NT2/D1 (cell line): ENCODE results near the gene CACNA2D1.

Experiments
- DNase-seq: peaks from one replicate; pipeline ENCODE4 v3.0.0-alpha.2; 2011; ENCODE audit warnings: low read depth, low spot score
- H3K27me3 ChIP-seq: 2 replicates; pipeline ENCODE4 v1.6.0; 2011; ENCODE audit warnings: mild to moderate bottlenecking; ENCODE audit not compliant: insufficient read length, insufficient read depth
- H3K36me3 ChIP-seq: 2 replicates; pipeline ENCODE4 v1.6.1; 2011; ENCODE audit warnings: mild to moderate bottlenecking, low read length, mixed read lengths; ENCODE audit not compliant: insufficient read depth, insufficient read length
- H3K4me1 ChIP-seq: 2 replicates; pipeline ENCODE4 v1.5.1; 2011; ENCODE audit not compliant: insufficient read depth, insufficient read length
- H3K4me3 ChIP-seq: 2 replicates; pipeline ENCODE4 v1.5.1; 2011; ENCODE audit warnings: low read depth; ENCODE audit not compliant: insufficient read length
- H3K9ac ChIP-seq: 2 replicates; pipeline ENCODE4 v1.6.0; 2011; ENCODE audit warnings: low read depth; ENCODE audit not compliant: insufficient read length
- H3K9me3 ChIP-seq: 2 replicates; pipeline ENCODE4 v1.5.1; 2011; ENCODE audit warnings: mild to moderate bottlenecking, low read length; ENCODE audit not compliant: insufficient read depth
- SUZ12 ChIP-seq: IDR thresholded peaks from 2 replicates; pipeline ENCODE4 v1.6.1; 2011; ENCODE audit not compliant: insufficient read length, insufficient read depth; ENCODE audit errors: extremely low read depth
- YY1 ChIP-seq: IDR thresholded peaks from 2 replicates; pipeline ENCODE4 v1.6.1; 2011; ENCODE audit not compliant: insufficient read length, insufficient read depth
- ZNF274 ChIP-seq: IDR thresholded peaks from 2 replicates; pipeline ENCODE4 v1.6.1; 2011; ENCODE audit warnings: mild to moderate bottlenecking, low read depth, low read length

CACNA2D1 gene

DNA sequence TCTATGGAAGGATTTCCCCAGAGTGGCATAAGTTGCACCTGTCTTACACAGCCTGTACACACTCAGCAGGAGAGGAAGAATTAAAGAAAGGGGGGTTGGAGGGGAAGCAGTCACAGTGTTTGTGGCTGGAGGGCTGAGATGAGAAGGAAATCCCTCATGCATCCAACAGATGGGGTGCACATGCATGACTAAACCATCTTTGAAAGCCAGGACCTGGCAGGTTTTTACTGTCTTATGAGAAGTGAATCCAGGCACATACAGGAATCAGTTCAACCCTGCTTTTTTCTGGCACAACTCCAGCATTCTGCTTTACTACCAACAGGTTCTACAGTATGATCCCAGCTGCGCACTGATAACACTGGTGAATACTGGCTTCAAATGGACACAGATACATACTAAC lies 107.7 kb downstream of the CACNA2D1 start:
- H3K9ac ChIP-seq, result no peak overlapping the region
- H3K36me3 ChIP-seq, result no peaks in the 10 kb centered on the region
- no peaks in the 10 kb centered on the region for H3K4me1 ChIP-seq
- H3K4me3 ChIP-seq, result no peak overlapping the region
- no peaks in the 10 kb centered on the region for H3K27me3 ChIP-seq
- no peak for DNase-seq
- H3K9me3 ChIP-seq, result no peaks in the 10 kb centered on the region
- TF ChIP-seq SUZ12 (no peak), ZNF274 (no peak), YY1 (no peak)

GRCh38 chr7:82335001-82335400 lies 108.6 kb downstream of the CACNA2D1 start:
- no peak for DNase-seq
- H3K4me1 ChIP-seq, result no peaks in the 10 kb centered on the region

DNA sequence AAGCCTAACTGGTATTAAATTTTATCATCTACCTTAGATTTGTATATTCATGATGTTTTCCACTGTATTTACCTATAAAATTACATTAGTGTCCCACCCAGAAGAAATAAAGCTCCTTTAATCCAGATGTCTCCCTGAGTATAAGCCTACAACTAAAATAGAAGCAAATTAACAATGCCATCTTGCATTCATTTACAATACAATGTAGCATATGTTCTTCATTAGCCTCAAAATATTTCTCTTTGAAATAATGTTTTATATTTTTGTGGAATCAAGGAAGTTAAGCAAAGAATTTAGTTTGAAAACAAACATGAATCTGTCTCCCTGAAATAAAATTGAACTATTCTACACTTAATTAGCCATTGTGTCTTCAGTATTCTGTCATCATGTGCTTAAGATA lies 112.3 kb downstream of the CACNA2D1 start:
- Histone ChIP-seq H3K4me1 (no peaks in the 10 kb centered on the region), H3K27me3 (no peaks in the 10 kb centered on the region), H3K4me3 (no peak overlapping the region), H3K36me3 (no peaks in the 10 kb centered on the region), H3K9me3 (no peaks in the 10 kb centered on the region), H3K9ac (no peak overlapping the region)
- no peak for DNase-seq
- TF ChIP-seq ZNF274, result no peak
- TF ChIP-seq YY1, result no peak
- TF ChIP-seq SUZ12, result no peak

More at GRCh38 chr7:82335001-82335400, 108.6 kb downstream of the CACNA2D1 start:
- no peaks in the 10 kb centered on the region for H3K36me3 ChIP-seq
- H3K27me3 ChIP-seq, result no peaks in the 10 kb centered on the region
- H3K9ac ChIP-seq, result no peak overlapping the region
- no peak for TF ChIP-seq SUZ12
- TF ChIP-seq ZNF274, result no peak
- no peak for TF ChIP-seq YY1
- no peaks in the 10 kb centered on the region for H3K9me3 ChIP-seq
- H3K4me3 ChIP-seq, result no peak overlapping the region

DNA sequence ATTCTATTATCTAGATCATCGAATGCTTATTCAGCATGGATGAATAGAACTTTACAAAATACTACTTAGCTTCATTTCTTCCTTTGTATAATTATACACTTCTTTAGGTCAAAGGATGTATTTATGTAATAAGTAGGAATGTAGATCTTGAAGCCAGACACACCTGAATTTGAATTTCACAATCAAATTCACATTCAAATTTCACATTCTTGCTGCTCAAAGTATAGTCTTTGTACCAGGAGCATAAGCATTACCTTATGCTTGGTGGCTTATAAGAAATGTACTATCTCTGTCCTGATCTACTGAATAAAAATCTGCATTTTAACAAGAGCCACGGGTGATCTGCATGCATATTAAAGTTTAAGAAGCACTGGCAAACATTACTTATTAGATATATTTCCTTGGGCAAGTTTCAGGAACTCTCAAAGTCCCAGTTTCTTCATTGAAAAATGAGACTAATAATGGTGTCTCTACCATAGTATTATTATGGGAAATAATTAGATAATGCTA lies 112.8 kb downstream of the CACNA2D1 start:
- TF ChIP-seq SUZ12 (no peak), ZNF274 (no peak), YY1 (no peak)
- Histone ChIP-seq H3K9me3 (no peaks in the 10 kb centered on the region), H3K4me3 (no peak overlapping the region), H3K4me1 (no peaks in the 10 kb centered on the region), H3K27me3 (no peaks in the 10 kb centered on the region), H3K9ac (no peak overlapping the region), H3K36me3 (no peaks in the 10 kb centered on the region)
- no peak for DNase-seq

GRCh38 chr7:82327898-82328297 lies 115.7 kb downstream of the CACNA2D1 start:
- Histone ChIP-seq H3K27me3 (no peaks in the 10 kb centered on the region), H3K4me3 (no peak overlapping the region), H3K9ac (no peak overlapping the region), H3K4me1 (no peaks in the 10 kb centered on the region), H3K9me3 (no peaks in the 10 kb centered on the region), H3K36me3 (no peaks in the 10 kb centered on the region)
- TF ChIP-seq SUZ12 (no peak), ZNF274 (no peak), YY1 (no peak)
- DNase-seq, result no peak

DNA sequence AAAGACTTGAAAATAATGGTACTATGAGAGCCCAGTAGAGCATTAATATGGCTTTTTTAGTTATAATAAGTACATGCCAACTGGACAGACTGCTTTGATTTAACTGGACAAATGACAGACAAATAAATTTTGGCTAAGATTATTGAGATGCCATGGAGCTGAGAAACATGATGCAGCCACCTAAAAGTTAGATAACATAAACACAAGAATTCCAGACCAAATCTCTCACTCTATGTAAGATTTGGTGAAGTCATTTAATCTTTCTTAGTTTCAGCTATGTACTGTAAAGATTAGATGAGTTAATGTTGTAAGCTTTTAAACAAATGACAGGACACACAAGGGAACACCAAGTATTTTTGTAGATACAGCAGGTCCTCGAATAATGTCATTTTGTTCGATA lies 118.2 kb downstream of the CACNA2D1 start:
- Histone ChIP-seq H3K4me3 (no peak overlapping the region), H3K9ac (no peak overlapping the region), H3K27me3 (no peaks in the 10 kb centered on the region), H3K36me3 (no peaks in the 10 kb centered on the region), H3K9me3 (no peaks in the 10 kb centered on the region), H3K4me1 (no peaks in the 10 kb centered on the region)
- DNase-seq, result no peak
- TF ChIP-seq YY1 (no peak), ZNF274 (no peak), SUZ12 (no peak)

GRCh38 chr7:82323806-82324205 lies 119.8 kb downstream of the CACNA2D1 start:
- H3K27me3 ChIP-seq, result no peaks in the 10 kb centered on the region
- TF ChIP-seq ZNF274 (no peak), YY1 (no peak), SUZ12 (no peak)
- no peak for DNase-seq
- no peak overlapping the region for H3K9ac ChIP-seq
- no peaks in the 10 kb centered on the region for H3K4me1 ChIP-seq
- H3K4me3 ChIP-seq, result no peak overlapping the region
- H3K9me3 ChIP-seq, result no peaks in the 10 kb centered on the region
- no peaks in the 10 kb centered on the region for H3K36me3 ChIP-seq

- no peak for TF ChIP-seq SUZ12
- no peak for TF ChIP-seq YY1
- no peak for TF ChIP-seq ZNF274
- Histone ChIP-seq H3K9ac (no peak overlapping the region), H3K36me3 (no peaks in the 10 kb centered on the region), H3K4me3 (no peak overlapping the region), H3K27me3 (no peaks in the 10 kb centered on the region), H3K4me1 (no peaks in the 10 kb centered on the region), H3K9me3 (no peaks in the 10 kb centered on the region)
- DNase-seq, result no peak
These were observed 123.9 kb downstream of the CACNA2D1 start for GRCh38 chr7:82319674-82320118.
